Dermis blood vessel endothelial cell (primary cell): Measurements from ENCODE around the gene HBQ1. TPM values are rescaled to one million over a fixed set of nuclear protein-coding genes. Genes with fewer than 3 reads are reported as not detected.
"Not testable (repeated sequence)": the region's sequence is repeated elsewhere in the genome, so short reads cannot be mapped to it uniquely, and the experiment has no call there.

Experiments
- DNase-seq: peaks from one replicate; pipeline ENCODE4 v3.0.0; 2010
- total RNA-seq: library from RNA; depleted of rRNA; stranded (reverse); fragments of >200 nt; gene quantifications from 2 replicates; pipeline ENCODE4 v1.2.3, GENCODE V29; 2014

The HBQ1 gene
- total RNA-seq, 1 donor from 2014 or later: 0.34 TPM

- DNase-seq: not testable (repeated sequence)
Observed at GRCh38 chr16:176477-177382, 3.5 kb upstream of the HBQ1 start, which contains the start of gene HBA1. Gene HBA1 (plus strand): TSS chr16:176680. CDS start chr16:176717, 37 bp downstream.

- no peak for DNase-seq
Observed at GRCh38 chr16:177394-177822, 2.9 kb upstream of the HBQ1 start.

GRCh38 chr16:177981-178667, 2.1 kb upstream of the HBQ1 start:
- no peak for DNase-seq

GRCh38 chr16:178668-179015, 1.6 kb upstream of the HBQ1 start:
- no peak for DNase-seq

GRCh38 chr16:179211-180092, 807 bp upstream of the HBQ1 start:
- DNase-seq: no peak

- peak; percentile 80 for DNase-seq
Observed at GRCh38 chr16:180681-181564, 664 bp downstream of the HBQ1 start.

- DNase-seq: peak; percentile 15
Observed at GRCh38 chr16:181565-182021, 1.3 kb downstream of the HBQ1 start.

- DNase-seq: no peak
Observed at GRCh38 chr16:183005-183404, 2.7 kb downstream of the HBQ1 start.

GRCh38 chr16:185213-185612, 5.0 kb downstream of the HBQ1 start:
- DNase-seq: no peak

GRCh38 chr16:185691-186090, 5.4 kb downstream of the HBQ1 start:
- no peak for DNase-seq

GRCh38 chr16:187330-187729, 7.1 kb downstream of the HBQ1 start:
- no peak for DNase-seq

- DNase-seq: no peak
Observed at GRCh38 chr16:188674-189073, 8.4 kb downstream of the HBQ1 start.

GRCh38 chr16:189604-190186, 9.4 kb downstream of the HBQ1 start:
- no peak for DNase-seq

GRCh38 chr16:191831-192230, 11.6 kb downstream of the HBQ1 start:
- no peak for DNase-seq

GRCh38 chr16:192686-193085, 12.4 kb downstream of the HBQ1 start:
- DNase-seq: no peak

- DNase-seq: no peak
Observed at GRCh38 chr16:193441-193840, 13.2 kb downstream of the HBQ1 start.

- DNase-seq: no peak
Observed at GRCh38 chr16:194516-194915, 14.3 kb downstream of the HBQ1 start.

GRCh38 chr16:200388-200787, 20.1 kb downstream of the HBQ1 start:
- DNase-seq: no peak

- DNase-seq: no peak
Observed at GRCh38 chr16:203246-203645, 23.0 kb downstream of the HBQ1 start.

- not testable (repeated sequence) for DNase-seq
Observed at GRCh38 chr16:204046-204445, 23.8 kb downstream of the HBQ1 start.

- not testable (repeated sequence) for DNase-seq
Observed at GRCh38 chr16:209359-209758, 29.1 kb downstream of the HBQ1 start.
